K562 (cell line): Measurements from ENCODE around the gene KCNH3. TPM values are rescaled to one million over a fixed set of nuclear protein-coding genes. Genes with fewer than 3 reads are reported as not detected.

Source experiments
- ATAC-seq: fragments of 200-7000 bp; cut with Tn5 transposase; 3 replicates; pipeline ENCODE4 v1.9.1; 2020; ENCODE audit warnings: moderate library complexity
- BruUV-seq: library from RNA; stranded (reverse); fragments of 400-500 nt; replicated peaks from 2 replicates; lab custom pipeline; 2021; lab: Mats Ljungman, UMichigan
- CTCF ChIA-PET: fragments of 300-600 bp; formaldehyde crosslinking; extraction: SDS; loops from one replicate; lab custom pipeline; 2021; ENCODE audit warnings: low intra/inter-chr PET ratio; lab: Yijun Ruan, JAX
- POLR2A ChIA-PET: fragments of 300-600, 350-650 bp; sonication (Branson Sonifier 250); formaldehyde crosslinking; extraction: SDS; loops from one replicate; lab custom pipeline; 2021; ENCODE audit warnings: antibody characterized with exemption, inconsistent platforms; lab: Yijun Ruan, JAX
- DNase-seq, 4 experiments: peaks; one replicate each; pipeline versions ENCODE4 v3.0.0 to v3.0.0-alpha.2; 2011 to 2018; ENCODE audit warnings: low spot score in 3 of 4, mixed read lengths in 3 of 4; ENCODE audit errors: extremely low read depth in 1 of 4
- FAIRE-seq: peaks from 2 replicates; lab custom pipeline; 2011; peaks lifted over from hg19 to GRCh38; lab: Jason Lieb, UNC
- H2AFZ ChIP-seq: 2 replicates; pipeline ENCODE4 v1.6.0; 2011; ENCODE audit warnings: low read depth, low read length, control low read depth, inconsistent platforms
- H3K27ac ChIP-seq: fragments of 200-600 bp; 3 replicates; pipeline ENCODE4 v1.8.0; 2011; ENCODE audit warnings: low read depth, mild to moderate bottlenecking, control low read depth, inconsistent platforms, low read length, moderate library complexity, mixed read lengths; ENCODE audit errors: extremely low read depth
- H3K27me3 ChIP-seq, 2 experiments: fragments of 300-600 bp in 1 of 2; 2 replicates in 1 of 2; 3 replicates in 1 of 2; pipeline versions ENCODE4 v1.6.0 to v1.8.0; 2011; ENCODE audit warnings: inconsistent platforms in 2 of 2, low read length in 2 of 2, mild to moderate bottlenecking in 1 of 2, mixed read lengths in 1 of 2, moderate library complexity in 1 of 2; ENCODE audit not compliant: control insufficient read depth in 2 of 2, insufficient read depth in 2 of 2
- H3K36me3 ChIP-seq: fragments of 300-600 bp; 3 replicates; pipeline ENCODE4 v1.8.0; 2011; ENCODE audit warnings: mild to moderate bottlenecking, low read length, inconsistent platforms; ENCODE audit not compliant: control insufficient read depth, insufficient read depth
- H3K4me1 ChIP-seq, 2 experiments: fragments of 200-600 bp in 1 of 2; replicated peaks in 1 of 2; 2 replicates in 1 of 2; 3 replicates in 1 of 2; pipeline versions ENCODE4 v1.5.1 to v1.8.0; 2011; ENCODE audit warnings: inconsistent platforms in 2 of 2, low read length in 2 of 2, mild to moderate bottlenecking in 1 of 2, mixed read lengths in 1 of 2, moderate library complexity in 1 of 2; ENCODE audit not compliant: control insufficient read depth in 2 of 2, insufficient read depth in 2 of 2
- H3K4me2 ChIP-seq: 2 replicates; pipeline ENCODE4 v1.6.1; 2011; ENCODE audit warnings: low read length, control low read depth, inconsistent platforms, mixed read lengths; ENCODE audit not compliant: insufficient read depth
- H3K4me3 ChIP-seq: fragments of 200-600 bp; sonication (generic), shearing (Covaris generic); 2 replicates; pipeline ENCODE4 v1.5.1; 2016; ENCODE audit warnings: control low read depth, inconsistent platforms
- H3K79me2 ChIP-seq: fragments of 200-600 bp; 3 replicates; pipeline ENCODE4 v1.8.0; 2011; ENCODE audit warnings: low read length, inconsistent platforms; ENCODE audit not compliant: control insufficient read depth, insufficient read depth
- H3K9ac ChIP-seq, 2 experiments: 2 replicates each; pipeline versions ENCODE4 v1.6.0 to v1.6.1; 2011; ENCODE audit warnings: low read depth in 2 of 2, low read length in 2 of 2, control low read depth in 1 of 2, inconsistent platforms in 1 of 2, mild to moderate bottlenecking in 1 of 2, mixed read lengths in 1 of 2; ENCODE audit not compliant: insufficient read depth in 1 of 2
- H3K9me1 ChIP-seq: one replicate; pipeline ENCODE4 v1.6.0; 2011; ENCODE audit warnings: inconsistent platforms, mild to moderate bottlenecking, low read length, moderate library complexity; ENCODE audit not compliant: control insufficient read depth, insufficient read depth
- H3K9me3 ChIP-seq: replicated peaks from 2 replicates; pipeline ENCODE4 v1.5.1; 2011; ENCODE audit warnings: low read depth, low read length, inconsistent platforms; ENCODE audit not compliant: control insufficient read depth, insufficient read depth
- H4K20me1 ChIP-seq: replicated peaks from 2 replicates; pipeline ENCODE4 v1.6.1; 2011; ENCODE audit warnings: low read length, inconsistent platforms, mixed read lengths; ENCODE audit not compliant: control insufficient read depth, insufficient read depth
- BACH1 ChIP-seq: fragments of 200-800 bp; sonication (Bioruptor generic); IDR thresholded peaks from 2 replicates; pipeline ENCODE4 v1.6.1; 2016; ENCODE audit warnings: missing genetic modification characterization, missing compliant biosample characterization
- ESRRB ChIP-seq: fragments of 250-450 bp; sonication (Bioruptor Pico); IDR thresholded peaks from 2 replicates; pipeline ENCODE4 v1.5.0; 2020; ENCODE audit warnings: mild to moderate bottlenecking, moderate library complexity, borderline replicate concordance
- MYNN ChIP-seq, 2 experiments: sonication (generic); formaldehyde crosslinking in 1 of 2; IDR thresholded peaks; 2 replicates each; pipeline versions ENCODE4 v1.5.0 to v1.6.1; 2016 to 2020; ENCODE audit warnings: antibody characterized with exemption in 1 of 2, missing genetic modification reagents in 1 of 2
- NRF1 ChIP-seq, 2 experiments: fragments of 450-650 bp; IDR thresholded peaks in 1 of 2; conservative IDR thresholded peaks in 1 of 2; 2 replicates each; pipeline ENCODE4 v1.6.1; 2014; ENCODE audit warnings: mild to moderate bottlenecking in 2 of 2
- SMAD2 ChIP-seq: fragments of 150-350 bp; IDR thresholded peaks from 2 replicates; pipeline ENCODE4 v1.6.1; 2014; ENCODE audit warnings: low read depth, mild to moderate bottlenecking, low read length
- SNIP1 ChIP-seq: fragments of 450-650 bp; IDR thresholded peaks from 2 replicates; pipeline ENCODE4 v1.7.1; 2017; ENCODE audit warnings: low read depth, mild to moderate bottlenecking
- SP2 ChIP-seq: IDR thresholded peaks from 2 replicates; pipeline ENCODE4 v1.6.1; 2011; ENCODE audit warnings: mild to moderate bottlenecking, low read depth, low read length, moderate library complexity; ENCODE audit not compliant: poor library complexity, severe bottlenecking; ENCODE audit errors: extremely low read depth
- SREBF1 ChIP-seq: fragments of 150-350 bp; IDR thresholded peaks from 2 replicates; pipeline ENCODE4 v1.6.1; 2014; ENCODE audit warnings: antibody characterized with exemption, low read depth, low read length, borderline replicate concordance
- STAG1 ChIP-seq: sonication (generic); formaldehyde crosslinking; IDR thresholded peaks from 2 replicates; pipeline ENCODE4 v1.5.0; 2020; ENCODE audit warnings: missing genetic modification reagents, borderline replicate concordance
- ZNF140 ChIP-seq: fragments of 250-450 bp; sonication (Bioruptor Pico); IDR thresholded peaks from 2 replicates; pipeline ENCODE4 v1.8.0; 2021; ENCODE audit warnings: moderate library complexity, mild to moderate bottlenecking, inconsistent platforms
- WGBS: fragments of 100-300 bp; shearing (Covaris generic); methylation state at CpG from one replicate; pipeline ENCODE4 v1.1.6; 2016; ENCODE audit warnings: low coverage, mixed read lengths; ENCODE audit not compliant: insufficient coverage; ENCODE audit errors: missing lambda C conversion rate; 5-methylcytosine and 5-hydroxymethylcytosine counted together
- in situ Hi-C: fragments of 300-500 bp; cut with MboI; formaldehyde crosslinking; loops from 4 replicates; pipeline ENCODE4 v1.15.0; 2018; ENCODE audit warnings: inconsistent platforms, mixed read lengths
- intact Hi-C: fragments of 100-400 bp; cut with micrococcal nuclease; formaldehyde crosslinking; loops from 2 replicates; pipeline ENCODE4 v1.14.2; 2022
- polyA plus RNA-seq, 8 experiments: library from polyadenylated mRNA; depleted of rRNA in 4 of 8; stranded (reverse) in 5 of 8; unstranded in 3 of 8; fragments of >200 nt; fragmentation: Nextera tagmentation in 2 of 8; fragmentation: Illumina TruSeq in 1 of 8; extraction: Ambion mirVana in 2 of 8; extraction: Trizol in 1 of 8; gene quantifications; 2 replicates each; pipeline versions ENCODE4 v1.2.1 to v1.2.3, GENCODE V29; 2011 to 2014; ENCODE audit warnings: inconsistent platforms in 1 of 8, missing spikeins in 1 of 8
- total RNA-seq, 7 experiments: library from RNA; depleted of rRNA in 6 of 7; stranded (reverse); fragments of >200 nt in 6 of 7; fragmentation: Illumina TruSeq in 2 of 7; extraction: Trizol in 2 of 7; gene quantifications; 2 replicates each; pipeline versions ENCODE4 v1.2.1 to v1.2.3, GENCODE V29; 2011 to 2021; ENCODE audit warnings: low replicate concordance in 1 of 7
- TF ChIP-seq, protein P1 (sequence below): fragments of 450-650 bp; formaldehyde crosslinking; IDR thresholded peaks from 2 replicates; pipeline ENCODE4 v1.4.0; 2020; ENCODE audit warnings: mild to moderate bottlenecking, moderate library complexity
- TF ChIP-seq, protein P2 (sequence below): fragments of 250-450 bp; sonication (Bioruptor Pico); IDR thresholded peaks from 2 replicates; pipeline ENCODE4 v1.4.0; 2020

The KCNH3 gene
- total and polyA plus RNA-seq, 9 of the 15 experiments (the other 6 are each of a cell fraction or from before 2014, with no cell fraction given) = 0.01 to 0.09 TPM; not detected in 7

DNA sequence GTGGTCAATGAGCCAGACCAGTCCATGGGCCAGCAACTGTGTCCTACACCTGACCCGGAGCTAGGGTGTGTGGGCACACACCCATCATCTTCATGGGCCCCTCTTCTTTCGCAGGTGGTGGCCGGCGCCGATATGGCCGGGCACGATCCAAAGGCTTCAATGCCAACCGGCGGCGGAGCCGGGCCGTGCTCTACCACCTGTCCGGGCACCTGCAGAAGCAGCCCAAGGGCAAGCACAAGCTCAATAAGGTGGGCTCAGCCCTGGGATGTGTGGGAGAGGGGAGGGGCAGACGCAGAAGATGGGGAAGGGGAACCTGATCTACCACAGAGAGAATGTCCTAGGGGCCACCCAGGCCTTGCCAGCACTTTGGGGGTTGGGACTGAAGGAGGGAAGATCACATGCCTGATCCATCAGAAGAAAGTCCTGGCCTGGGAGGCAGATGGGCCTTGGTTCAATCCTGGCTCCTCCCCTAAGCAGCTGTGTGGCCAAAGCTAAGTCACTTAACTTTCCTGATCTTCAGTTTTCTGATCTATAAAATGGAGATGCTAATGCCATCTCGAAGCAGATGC lies 3.8 kb downstream of the KCNH3 start:
- Histone ChIP-seq H3K4me2 (no peak overlapping the region), H4K20me1 (0 out of 2 replicates have a peak, but pooled peaks cover 9% of the 10 kb centered on the region), H3K9me3 (no peaks in the 10 kb centered on the region), H3K9ac (no peak overlapping the region), H2AFZ (no peak overlapping the region), H3K27me3 (peaks cover 14 to 29% of the 10 kb centered on the region in 2 experiments), H3K4me3 (no peak overlapping the region), H3K36me3 (no peaks in the 10 kb centered on the region), H3K27ac (no peak overlapping the region), H3K9me1 (peaks cover 5% of the 10 kb centered on the region), H3K79me2 (no peaks in the 10 kb centered on the region), H3K4me1 (peaks cover 0 to 41% of the 10 kb centered on the region in 2 experiments; a peak in 4 of 5 replicates)
- intact Hi-C loops = no loop called here
- POLR2A ChIA-PET = interaction anchor here (0.5 to 1.7 kb wide), 2 partner anchors 12 to 730 kb away, joined by 3 to 8 read pairs; no protein-coding TSS in a partner anchor
- ATAC-seq (no peak), DNase-seq (no peak), FAIRE-seq (no peak)
- TF ChIP-seq SREBF1 = no peak
- no peak for TF ChIP-seq SP2
- TF ChIP-seq SMAD2 = no peak
- TF ChIP-seq SNIP1 = no peak
- TF ChIP-seq MYNN (IDR thresholded peaks at IDR 0.05) = no peak
- TF ChIP-seq MYNN (CRISPR knock-in tag; IDR thresholded peaks at IDR 0.05) = no peak
- TF ChIP-seq, protein P1, sequence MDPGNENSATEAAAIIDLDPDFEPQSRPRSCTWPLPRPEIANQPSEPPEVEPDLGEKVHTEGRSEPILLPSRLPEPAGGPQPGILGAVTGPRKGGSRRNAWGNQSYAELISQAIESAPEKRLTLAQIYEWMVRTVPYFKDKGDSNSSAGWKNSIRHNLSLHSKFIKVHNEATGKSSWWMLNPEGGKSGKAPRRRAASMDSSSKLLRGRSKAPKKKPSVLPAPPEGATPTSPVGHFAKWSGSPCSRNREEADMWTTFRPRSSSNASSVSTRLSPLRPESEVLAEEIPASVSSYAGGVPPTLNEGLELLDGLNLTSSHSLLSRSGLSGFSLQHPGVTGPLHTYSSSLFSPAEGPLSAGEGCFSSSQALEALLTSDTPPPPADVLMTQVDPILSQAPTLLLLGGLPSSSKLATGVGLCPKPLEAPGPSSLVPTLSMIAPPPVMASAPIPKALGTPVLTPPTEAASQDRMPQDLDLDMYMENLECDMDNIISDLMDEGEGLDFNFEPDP = no peak
- TF ChIP-seq NRF1 (conservative IDR thresholded peaks at IDR 0.05 in 1 of 2, IDR thresholded peaks at IDR 0.05 in 1 of 2) = no peak
- TF ChIP-seq BACH1 (tag) = no peak
- TF ChIP-seq, protein P2, sequence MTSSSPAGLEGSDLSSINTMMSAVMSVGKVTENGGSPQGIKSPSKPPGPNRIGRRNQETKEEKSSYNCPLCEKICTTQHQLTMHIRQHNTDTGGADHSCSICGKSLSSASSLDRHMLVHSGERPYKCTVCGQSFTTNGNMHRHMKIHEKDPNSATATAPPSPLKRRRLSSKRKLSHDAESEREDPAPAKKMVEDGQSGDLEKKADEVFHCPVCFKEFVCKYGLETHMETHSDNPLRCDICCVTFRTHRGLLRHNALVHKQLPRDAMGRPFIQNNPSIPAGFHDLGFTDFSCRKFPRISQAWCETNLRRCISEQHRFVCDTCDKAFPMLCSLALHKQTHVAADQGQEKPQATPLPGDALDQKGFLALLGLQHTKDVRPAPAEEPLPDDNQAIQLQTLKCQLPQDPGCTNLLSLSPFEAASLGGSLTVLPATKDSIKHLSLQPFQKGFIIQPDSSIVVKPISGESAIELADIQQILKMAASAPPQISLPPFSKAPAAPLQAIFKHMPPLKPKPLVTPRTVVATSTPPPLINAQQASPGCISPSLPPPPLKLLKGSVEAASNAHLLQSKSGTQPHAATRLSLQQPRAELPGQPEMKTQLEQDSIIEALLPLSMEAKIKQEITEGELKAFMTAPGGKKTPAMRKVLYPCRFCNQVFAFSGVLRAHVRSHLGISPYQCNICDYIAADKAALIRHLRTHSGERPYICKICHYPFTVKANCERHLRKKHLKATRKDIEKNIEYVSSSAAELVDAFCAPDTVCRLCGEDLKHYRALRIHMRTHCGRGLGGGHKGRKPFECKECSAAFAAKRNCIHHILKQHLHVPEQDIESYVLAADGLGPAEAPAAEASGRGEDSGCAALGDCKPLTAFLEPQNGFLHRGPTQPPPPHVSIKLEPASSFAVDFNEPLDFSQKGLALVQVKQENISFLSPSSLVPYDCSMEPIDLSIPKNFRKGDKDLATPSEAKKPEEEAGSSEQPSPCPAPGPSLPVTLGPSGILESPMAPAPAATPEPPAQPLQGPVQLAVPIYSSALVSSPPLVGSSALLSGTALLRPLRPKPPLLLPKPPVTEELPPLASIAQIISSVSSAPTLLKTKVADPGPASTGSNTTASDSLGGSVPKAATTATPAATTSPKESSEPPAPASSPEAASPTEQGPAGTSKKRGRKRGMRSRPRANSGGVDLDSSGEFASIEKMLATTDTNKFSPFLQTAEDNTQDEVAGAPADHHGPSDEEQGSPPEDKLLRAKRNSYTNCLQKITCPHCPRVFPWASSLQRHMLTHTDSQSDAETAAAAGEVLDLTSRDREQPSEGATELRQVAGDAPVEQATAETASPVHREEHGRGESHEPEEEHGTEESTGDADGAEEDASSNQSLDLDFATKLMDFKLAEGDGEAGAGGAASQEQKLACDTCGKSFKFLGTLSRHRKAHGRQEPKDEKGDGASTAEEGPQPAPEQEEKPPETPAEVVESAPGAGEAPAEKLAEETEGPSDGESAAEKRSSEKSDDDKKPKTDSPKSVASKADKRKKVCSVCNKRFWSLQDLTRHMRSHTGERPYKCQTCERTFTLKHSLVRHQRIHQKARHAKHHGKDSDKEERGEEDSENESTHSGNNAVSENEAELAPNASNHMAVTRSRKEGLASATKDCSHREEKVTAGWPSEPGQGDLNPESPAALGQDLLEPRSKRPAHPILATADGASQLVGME (CRISPR knock-in tag) = no peak
- TF ChIP-seq ZNF140 = no peak
- TF ChIP-seq STAG1 = no peak
- no peak for TF ChIP-seq ESRRB
- in situ Hi-C loops = no loop called here
- 54% methylated on average over 8 of the region's 15 CpGs for WGBS
- CTCF ChIA-PET = no interaction called here
- no TSS peak for BruUV-seq
